Measurements from ENCODE around the gene CCL19. TPM values are rescaled to one million over a fixed set of nuclear protein-coding genes. Genes with fewer than 3 reads are reported as not detected.

The CCL19 gene
- total RNA-seq, 2 experiments from 2014 or later, result not detected

- Mint-ChIP-seq H3K27me3 (no peaks in the 10 kb centered on the region), H3K27ac (peak overlapping the region; percentile 83), H3K4me1 (ENCODE audit: low read depth) (peaks cover 22% of the 10 kb centered on the region), H3K36me3 (ENCODE audit: low read depth) (peaks cover 8% of the 10 kb centered on the region), H3K4me3 (peak overlapping the region; percentile 79), H3K9me3 (peaks cover 5% of the 10 kb centered on the region)
- intact Hi-C loops (cut with micrococcal nuclease), result no loop called here
- no peak for DNase-seq
- ChIA-PET CTCF (interaction anchor here (0.9 to 6.5 kb wide), 9 partner anchors 9 to 446 kb away, joined by 3 to 54 read pairs (median 4); partner anchors contain the start of genes GALT and SIGMAR1), POLR2A (interaction anchor here (1.1 to 1.5 kb wide), 2 partner anchors 20 to 28 kb away, joined by 3 to 12 read pairs; partner anchors contain the start of gene SIGMAR1)
- TF ChIP-seq CTCF (IDR thresholded peaks at IDR 0.05), result no peak
- ATAC-seq, result no peak
These were observed 26.1 kb downstream of the CCL19 start for GRCh38 chr9:34665067-34665380.

GRCh38 chr9:34664281-34665066 lies 26.6 kb downstream of the CCL19 start:
- intact Hi-C loops (cut with micrococcal nuclease), result no loop called here
- ATAC-seq (peak; percentile 69), DNase-seq (peak; percentile 91)
- ChIA-PET POLR2A (interaction anchor here (1.1 to 1.5 kb wide), 3 partner anchors 20 to 28 kb away, joined by 3 to 12 read pairs (median 3); partner anchors contain the start of gene SIGMAR1), CTCF (interaction anchor here (0.9 to 6.5 kb wide), 11 partner anchors 8 to 446 kb away, joined by 3 to 54 read pairs (median 3); partner anchors contain the start of genes GALT and SIGMAR1)
- Mint-ChIP-seq H3K36me3 (ENCODE audit: low read depth) (peaks cover 9% of the 10 kb centered on the region), H3K4me1 (ENCODE audit: low read depth) (peaks cover 22% of the 10 kb centered on the region), H3K27me3 (no peaks in the 10 kb centered on the region), H3K27ac (peak overlapping the region; percentile 83), H3K9me3 (peaks cover 5% of the 10 kb centered on the region), H3K4me3 (peak overlapping the region; percentile 79)
- TF ChIP-seq CTCF (IDR thresholded peaks at IDR 0.05), result peak; percentile 83

GRCh38 chr9:34663303-34663605 lies 27.8 kb downstream of the CCL19 start:
- no peaks in the 10 kb centered on the region for H3K9me3 Mint-ChIP-seq
- no peak for TF ChIP-seq CTCF (IDR thresholded peaks at IDR 0.05)
- H3K27me3 Mint-ChIP-seq, result no peaks in the 10 kb centered on the region
- CTCF ChIA-PET, result interaction anchor here (1.1 to 6.5 kb wide), 7 partner anchors 10 to 236 kb away, joined by 3 to 54 read pairs (median 7); partner anchors contain the start of genes GALT and SIGMAR1
- POLR2A ChIA-PET, result interaction anchor here (0.9 to 1.5 kb wide), 4 partner anchors 10 to 381 kb away, joined by 3 to 4 read pairs (median 3); partner anchors contain the start of gene GALT
- ATAC-seq, result no peak
- intact Hi-C loops (cut with micrococcal nuclease), result no loop called here
- no peak overlapping the region for H3K4me3 Mint-ChIP-seq
- H3K27ac Mint-ChIP-seq, result peak overlapping the region; percentile 23
- peaks cover 5% of the 10 kb centered on the region for H3K36me3 Mint-ChIP-seq (ENCODE audit: low read depth)
- peaks cover 22% of the 10 kb centered on the region for H3K4me1 Mint-ChIP-seq (ENCODE audit: low read depth)
- DNase-seq, result no peak

- TF ChIP-seq CTCF (IDR thresholded peaks at IDR 0.05), result no peak
- ATAC-seq (no peak), DNase-seq (no peak)
- H3K27me3 Mint-ChIP-seq, result no peaks in the 10 kb centered on the region
- H3K4me3 Mint-ChIP-seq, result no peak within 1 kb of the TSS
- POLR2A ChIA-PET, result interaction anchor here (0.9 to 5.7 kb wide), 5 partner anchors 10 to 382 kb away, joined by 3 to 34 read pairs (median 3); partner anchors contain the start of gene GALT
- no peaks in the 10 kb centered on the region for H3K9me3 Mint-ChIP-seq
- intact Hi-C loops (cut with micrococcal nuclease), result no loop called here
- H3K4me1 Mint-ChIP-seq (ENCODE audit: low read depth), result peaks cover 22% of the 10 kb centered on the region
- peaks cover 5% of the 10 kb centered on the region for H3K36me3 Mint-ChIP-seq (ENCODE audit: low read depth)
- peak within 1 kb of the TSS; percentile 23 for H3K27ac Mint-ChIP-seq
- CTCF ChIA-PET, result interaction anchor here (0.8 to 6.5 kb wide), 10 partner anchors 10 to 71 kb away, joined by 3 to 54 read pairs (median 6); partner anchors contain the start of genes GALT and SIGMAR1
These were observed 28.4 kb downstream of the CCL19 start, which contains the start of gene CCL27 for GRCh38 chr9:34662526-34663302. TSS of gene CCL27 (minus strand) at chr9:34662657. CDS start at chr9:34662633, 24 bp downstream.

Data from activated CD8-positive, alpha-beta T cell treated with anti-CD3 and anti-CD28 coated beads for 36 hours (primary cell).